HG03521 (cell line): ENCODE data around the gene MMEL1.
"Not testable (repeated sequence)": the region's sequence is repeated elsewhere in the genome, so short reads cannot be mapped to it uniquely, and the experiment has no call there.

ENCODE experiments used
- ATAC-seq: cut with Tn5 transposase; IDR thresholded peaks from one replicate; pipeline ENCODE4 v1.9.1; 2021; ENCODE audit warnings: mild to moderate bottlenecking, moderate library complexity; ENCODE audit not compliant: unreplicated experiment

The MMEL1 gene

DNA sequence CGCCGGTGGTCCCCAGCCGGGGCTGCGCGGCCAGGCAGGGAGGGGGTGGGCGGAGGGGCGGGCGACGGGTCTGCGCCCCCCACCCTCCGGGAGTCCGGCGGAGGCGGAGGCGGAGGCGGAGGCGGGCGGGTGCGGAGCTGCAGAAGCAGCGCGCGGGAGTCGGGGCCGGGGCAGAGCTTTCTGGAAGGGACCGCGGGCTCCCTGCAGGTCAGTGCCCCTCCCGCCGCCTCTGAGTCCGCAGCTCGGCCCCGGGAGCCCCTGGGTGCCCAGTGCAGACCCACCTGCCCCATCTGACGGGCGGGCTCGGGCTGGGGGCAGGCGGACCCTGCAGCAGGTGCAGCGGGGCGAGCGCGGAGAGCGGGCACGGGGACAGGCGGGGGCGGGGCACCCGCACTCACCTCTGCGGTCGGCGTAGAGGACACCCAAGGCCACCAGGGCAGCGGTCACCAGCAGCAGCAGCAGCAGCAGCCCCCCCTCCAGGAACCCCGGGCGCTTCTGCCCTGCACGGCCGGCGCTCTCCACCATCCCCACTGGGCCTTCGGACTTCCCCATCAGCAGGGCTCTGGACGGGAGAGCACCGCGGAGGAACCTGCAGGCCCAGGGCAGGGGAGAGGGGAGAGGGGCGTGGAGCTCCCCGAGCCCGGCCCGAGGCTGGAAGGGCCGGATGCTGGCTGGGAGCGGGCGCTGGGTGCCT is 3.7 kb downstream of the MMEL1 start:
- ATAC-seq, result no peak

DNA sequence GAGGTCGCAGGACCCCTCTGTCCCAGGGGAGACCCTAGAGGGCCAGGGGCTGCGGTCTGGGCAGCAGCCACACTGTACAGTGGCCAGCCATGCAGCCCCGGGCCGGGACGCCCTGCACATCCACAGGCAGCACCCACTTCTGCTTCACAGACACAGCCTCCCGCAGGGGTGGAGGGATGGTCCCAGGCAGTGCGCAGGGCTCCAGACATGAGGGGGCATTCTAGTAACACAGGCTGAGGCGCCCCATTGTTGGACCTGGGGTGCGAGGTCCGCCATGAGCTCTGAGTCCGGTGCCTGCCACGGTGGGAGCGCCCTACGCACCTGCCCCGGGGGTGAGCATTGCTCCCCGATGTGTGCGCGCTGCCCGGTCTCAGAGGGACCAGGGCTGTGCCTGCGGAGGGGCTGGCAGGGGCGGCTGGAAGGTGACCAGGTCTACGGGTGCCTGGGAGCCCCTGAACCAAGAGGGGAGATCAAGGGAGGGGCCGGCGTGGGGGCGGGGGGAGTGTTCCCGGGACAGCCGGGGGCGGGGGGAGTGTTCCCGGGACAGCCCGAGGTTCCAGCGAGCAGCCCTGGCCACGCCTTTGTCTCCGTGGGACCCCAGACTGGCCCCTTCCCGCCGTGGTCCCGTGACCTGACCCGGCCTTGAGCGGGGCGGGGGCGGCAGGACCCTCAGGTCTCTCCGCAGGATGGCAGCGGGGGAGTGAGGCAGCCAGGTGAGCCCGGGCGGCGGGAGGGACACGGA is 4.5 kb downstream of the MMEL1 start:
- no peak for ATAC-seq

DNA sequence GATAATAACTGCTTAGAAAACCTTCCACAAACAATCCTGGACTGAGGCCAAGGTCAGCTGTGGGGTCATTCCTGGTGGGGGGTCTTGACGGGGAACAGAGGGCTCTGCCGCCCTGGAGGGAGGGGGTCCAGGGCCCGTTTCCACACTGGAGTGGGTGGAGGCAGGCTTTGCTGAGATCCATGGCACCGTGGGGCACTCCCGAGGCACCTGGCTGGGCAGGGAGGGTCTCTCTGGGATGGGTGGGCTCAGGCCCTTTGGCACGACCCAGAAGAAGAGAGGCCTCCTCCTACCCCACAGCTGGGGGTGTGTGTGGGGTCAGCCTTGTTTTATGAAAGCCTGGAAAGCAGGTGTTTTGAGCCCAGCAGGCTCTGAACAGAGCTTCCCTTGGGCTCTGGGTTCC is 5.1 kb downstream of the MMEL1 start:
- no peak for ATAC-seq

DNA sequence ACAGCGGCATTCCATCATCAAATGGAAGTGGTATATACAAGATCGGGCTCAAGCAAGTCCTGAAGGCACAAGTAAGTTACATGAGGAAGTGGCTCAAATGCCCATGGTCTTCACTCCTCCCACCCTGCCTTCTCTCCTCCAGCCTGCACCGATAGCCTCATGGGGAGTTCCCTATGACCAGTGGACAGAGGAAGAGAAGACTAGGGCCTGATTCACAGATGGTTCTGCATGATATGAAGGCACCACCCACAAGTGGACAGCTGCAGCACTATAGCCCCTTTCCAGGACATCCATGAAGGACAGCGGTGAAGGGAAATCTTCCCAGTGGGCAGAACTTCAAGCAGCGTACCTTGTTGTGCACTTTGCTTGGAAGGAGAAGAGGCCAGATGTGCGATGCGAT is 7.1 kb downstream of the MMEL1 start:
- ATAC-seq, result not testable (repeated sequence)

DNA sequence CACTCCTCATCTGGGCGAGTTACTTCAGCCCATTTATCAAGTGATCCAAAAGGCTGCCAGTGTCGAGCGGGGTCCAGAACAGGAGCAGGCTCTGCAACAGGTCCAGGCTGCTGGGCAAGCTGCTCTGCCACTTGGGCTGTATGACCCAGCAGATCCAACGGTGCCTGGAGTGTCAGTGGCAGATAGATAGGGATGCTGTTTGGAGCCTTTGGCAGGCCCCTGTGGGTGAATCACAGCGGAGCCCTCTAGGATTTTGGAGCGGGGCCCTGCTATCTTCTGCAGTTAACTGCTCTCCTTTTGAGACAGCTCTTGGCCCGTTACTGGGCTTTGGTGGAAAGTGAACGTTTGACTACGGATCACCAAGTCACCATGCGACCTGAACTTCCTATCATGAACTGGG is 7.5 kb downstream of the MMEL1 start:
- ATAC-seq, result no peak

DNA sequence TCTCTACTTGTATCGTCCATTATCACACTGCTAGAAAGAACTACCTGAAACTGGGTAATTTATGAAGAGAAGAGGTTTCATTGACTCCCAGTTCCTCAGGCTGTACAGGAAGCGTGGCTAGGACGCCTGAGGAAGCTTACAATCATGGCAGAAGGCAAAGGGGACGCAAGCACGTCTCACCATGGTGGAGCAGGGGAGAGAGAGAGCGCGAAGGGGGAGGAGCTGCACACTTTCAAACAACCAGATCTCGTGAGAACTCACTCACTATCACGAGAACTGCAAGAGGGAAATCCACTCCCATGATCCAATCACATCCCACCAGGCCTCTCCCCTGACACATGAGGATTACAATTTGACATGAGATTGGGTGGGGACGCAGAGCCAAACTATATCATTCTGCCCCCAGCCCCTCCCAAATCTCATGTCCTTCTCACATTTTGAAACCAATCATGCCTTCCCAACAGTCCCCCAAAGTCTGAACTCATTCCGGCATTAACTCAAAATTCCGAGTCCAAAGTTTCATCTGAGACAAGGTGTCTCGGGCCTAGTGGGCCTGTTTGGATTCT is 8.0 kb downstream of the MMEL1 start:
- ATAC-seq, result no peak

DNA sequence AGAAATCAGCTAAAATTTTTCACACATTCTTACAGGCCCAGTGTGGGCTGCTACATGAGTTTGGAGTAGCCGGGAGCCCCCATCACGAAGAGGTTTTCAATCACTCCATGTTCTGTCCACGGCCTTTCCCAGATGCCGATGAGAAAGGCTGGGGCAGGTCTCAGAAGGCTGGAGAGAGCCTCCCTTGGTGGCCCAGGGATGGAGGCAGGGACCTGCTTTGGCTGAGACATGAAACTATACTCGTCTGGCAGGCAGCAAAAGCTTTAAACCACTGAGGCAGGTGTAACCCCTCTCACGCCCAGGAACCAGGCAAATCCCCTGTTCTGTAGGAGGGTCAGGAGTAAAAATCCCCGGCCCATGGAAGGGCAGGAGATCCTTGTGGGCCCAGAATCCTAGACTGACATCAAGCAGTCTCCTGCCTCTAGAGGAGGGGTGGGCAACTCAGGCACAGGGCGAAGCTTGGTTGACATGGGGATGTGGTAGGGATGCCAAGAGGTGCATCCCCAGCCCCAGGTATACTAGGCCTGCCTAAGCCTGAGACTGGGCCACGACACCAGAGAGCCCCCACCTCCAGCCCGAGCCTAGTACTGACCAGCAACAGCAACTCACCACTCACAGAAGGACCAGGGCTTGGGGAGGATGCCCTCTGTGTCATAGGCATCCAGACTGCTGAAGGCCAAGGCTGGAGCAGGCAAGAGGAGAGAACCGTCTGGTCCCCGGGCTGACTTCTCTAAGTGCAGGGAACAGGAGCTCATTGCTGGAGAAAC is 9.1 kb downstream of the MMEL1 start:
- ATAC-seq, result no peak

DNA sequence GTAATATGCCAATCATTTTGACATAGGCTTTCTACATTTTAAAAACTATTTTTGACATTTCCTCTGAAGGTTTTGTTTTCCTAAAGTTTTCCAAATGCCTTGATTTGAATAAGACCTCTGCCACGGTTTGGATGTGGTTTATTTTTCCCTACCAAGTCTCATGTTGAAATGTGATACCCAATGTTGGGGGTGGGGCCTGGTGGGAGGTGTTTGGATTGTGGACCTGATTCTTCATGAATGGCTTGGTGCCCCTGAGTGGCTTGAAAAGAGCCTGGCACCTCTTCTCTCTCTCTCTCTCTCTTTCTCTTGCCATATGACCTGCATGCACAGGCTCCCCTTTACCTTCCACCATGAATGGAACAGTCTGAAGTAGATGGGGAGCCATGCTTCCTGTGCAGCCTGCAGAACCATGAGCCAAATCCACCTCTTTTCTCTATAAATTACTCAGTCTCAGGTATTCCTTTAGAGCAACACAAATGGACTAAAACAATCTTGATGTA is 14.8 kb downstream of the MMEL1 start:
- ATAC-seq, result no peak

DNA sequence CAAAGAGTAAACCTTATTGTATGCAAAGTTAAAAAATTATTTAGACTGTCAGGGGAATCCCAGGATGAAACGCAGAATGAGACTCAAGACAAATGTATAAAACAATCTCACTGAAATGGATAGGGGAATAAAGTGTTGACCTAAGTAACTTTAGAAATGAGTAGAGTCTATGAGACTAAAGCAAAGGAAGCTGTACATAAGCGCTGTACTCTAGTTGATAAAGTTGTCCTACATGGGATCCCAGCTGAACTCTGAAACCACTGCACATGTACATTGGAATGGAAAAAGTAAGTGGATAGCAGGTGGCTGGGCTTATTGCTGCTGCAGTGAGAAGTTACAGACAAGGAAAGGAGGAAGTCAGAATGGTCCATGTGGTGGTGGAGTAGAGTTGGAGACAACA is 18.7 kb downstream of the MMEL1 start:
- ATAC-seq, result no peak

DNA sequence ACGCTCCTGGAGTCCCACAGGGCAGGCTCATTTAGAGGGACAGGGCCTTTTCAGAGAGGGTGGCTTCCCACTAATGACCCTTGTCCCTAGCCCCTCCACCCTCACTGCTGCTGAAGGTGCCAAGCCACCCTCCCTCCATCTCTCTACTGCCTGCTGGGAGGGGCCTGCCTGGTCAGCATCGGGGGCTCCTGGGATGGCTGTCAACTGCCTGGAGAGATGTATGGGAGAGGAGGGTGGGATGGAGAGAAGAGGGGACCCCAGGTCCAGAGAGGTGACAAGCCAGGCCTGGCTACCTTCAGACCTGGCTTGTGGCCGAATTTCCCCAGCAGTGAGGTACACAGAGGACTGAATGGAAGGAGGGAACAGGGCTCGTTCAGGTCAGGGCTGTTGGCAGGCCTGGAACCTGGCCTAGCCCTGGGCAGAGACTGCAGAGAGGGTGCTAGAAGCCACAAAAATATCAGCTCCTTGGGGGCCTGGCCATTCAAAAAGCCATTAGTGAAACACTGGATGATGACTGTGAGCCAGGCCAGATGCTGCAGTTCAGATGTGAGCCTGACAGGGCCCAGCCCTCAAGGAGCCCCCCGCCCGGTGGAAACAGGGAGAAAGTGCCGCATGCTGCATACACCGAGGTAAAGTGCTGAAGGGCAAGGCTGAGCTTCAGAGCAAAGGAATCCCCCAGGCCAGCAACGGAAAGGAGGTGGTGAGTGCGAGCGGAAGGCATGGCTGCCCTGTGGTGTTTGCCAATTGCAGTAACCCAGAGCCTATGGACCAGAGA is 20.0 kb downstream of the MMEL1 start:
- no peak for ATAC-seq

DNA sequence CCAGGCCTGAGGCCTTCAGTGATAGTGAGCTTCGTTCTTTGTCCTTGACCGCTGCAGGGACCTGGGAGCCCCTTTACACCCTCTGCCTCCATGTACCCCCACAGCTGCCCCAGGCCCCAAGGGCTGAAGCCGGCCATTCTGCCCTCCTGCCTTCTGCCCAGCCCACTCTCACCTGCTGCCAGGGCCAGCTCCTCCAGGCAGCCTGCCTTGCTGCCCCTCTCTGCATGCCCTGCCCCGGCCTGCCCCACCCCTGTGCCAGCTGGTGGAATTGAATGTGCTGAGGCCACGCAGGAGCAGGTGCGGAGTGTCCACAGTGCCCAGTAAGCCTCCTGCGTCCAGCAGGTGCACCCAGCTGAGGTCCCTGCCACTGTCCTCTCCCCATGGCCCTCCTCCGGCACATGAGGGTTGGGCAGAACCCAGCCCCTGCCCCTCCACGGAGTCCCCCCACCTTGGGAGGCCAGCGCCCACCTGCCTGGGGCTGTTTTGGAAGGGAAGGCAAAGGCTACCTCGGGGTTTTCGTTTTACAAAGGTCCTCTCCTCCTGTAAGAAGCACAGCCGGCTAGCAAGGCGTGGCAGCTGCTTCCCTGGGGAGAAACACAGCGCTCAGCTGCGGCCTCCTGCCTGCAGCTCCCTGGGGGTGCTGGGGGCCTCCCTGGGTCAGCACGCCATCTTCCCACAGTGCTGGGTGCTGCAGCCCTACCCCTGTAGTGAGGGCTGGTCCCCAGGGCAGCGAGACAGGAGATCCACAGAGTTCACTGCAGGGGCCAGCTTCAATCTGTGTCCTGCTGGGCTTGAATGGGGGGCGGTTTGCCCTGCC is 21.0 kb downstream of the MMEL1 start:
- no peak for ATAC-seq

DNA sequence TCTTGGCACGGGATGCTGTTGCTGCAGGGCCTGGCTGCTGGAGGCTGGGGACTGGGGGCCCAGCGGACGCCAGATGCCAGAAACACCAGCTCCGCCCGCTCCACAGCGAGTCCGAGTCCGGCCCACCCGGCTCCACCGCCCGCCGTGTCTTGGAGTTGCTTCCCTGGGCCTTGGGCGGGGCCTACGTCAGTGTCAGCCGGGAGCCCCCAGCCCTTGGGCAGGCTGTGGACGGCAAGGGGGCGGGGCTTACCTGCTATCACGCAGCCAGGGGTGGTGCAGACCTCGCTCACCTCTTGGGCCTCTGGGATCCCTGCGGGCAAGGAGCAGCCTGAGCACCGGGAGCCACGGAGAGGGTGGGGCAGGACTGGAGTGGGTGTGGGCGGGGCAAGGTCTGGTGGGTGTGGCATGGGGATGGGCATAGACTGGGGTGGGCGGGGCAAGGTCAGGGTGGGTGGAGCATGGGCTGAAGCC is 21.8 kb downstream of the MMEL1 start:
- ATAC-seq, result no peak

DNA sequence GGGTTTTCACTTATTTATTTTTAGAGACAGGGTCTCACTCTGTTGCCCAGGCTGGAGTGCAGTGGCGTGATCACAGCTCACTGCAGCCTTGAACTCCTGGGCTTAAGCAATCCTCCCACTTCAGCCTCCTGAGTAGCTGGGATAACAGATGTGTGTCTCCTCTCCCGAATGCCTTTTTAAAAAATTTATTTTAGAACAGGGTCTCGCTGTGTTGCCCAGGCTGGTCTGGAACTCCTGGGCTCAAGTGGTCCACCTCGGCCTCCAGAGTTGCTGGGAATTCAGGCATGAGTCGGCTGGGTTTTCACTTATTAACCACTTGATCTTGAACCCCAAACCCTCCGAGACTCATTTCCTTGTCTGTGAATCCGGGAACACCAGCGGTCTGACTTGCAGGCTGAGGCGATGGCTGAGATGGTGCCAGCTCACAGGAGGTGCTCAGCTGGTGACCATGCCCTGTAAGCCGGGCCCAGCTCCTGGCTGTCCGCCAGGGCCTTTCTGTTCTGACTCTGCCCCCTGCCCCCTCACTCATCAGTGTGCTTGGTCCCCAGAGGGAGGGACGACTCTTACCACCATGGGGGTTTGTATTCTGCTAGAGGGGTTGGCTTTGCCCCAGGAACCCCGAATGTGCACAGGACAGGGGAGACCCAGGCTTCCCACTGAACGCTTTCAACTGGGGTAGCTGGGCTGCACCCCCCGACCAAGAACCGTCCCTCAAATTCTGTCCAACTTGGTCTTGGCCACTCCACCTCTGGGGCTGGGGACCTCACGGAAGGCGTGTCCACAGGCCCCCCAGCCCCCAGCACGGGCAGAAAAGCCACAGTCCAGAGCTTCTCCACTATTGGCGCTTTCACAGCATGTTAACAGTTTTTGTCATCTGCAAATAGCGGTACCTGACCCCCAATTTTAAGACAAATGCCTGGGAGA is 22.5 kb downstream of the MMEL1 start:
- no peak for ATAC-seq

DNA sequence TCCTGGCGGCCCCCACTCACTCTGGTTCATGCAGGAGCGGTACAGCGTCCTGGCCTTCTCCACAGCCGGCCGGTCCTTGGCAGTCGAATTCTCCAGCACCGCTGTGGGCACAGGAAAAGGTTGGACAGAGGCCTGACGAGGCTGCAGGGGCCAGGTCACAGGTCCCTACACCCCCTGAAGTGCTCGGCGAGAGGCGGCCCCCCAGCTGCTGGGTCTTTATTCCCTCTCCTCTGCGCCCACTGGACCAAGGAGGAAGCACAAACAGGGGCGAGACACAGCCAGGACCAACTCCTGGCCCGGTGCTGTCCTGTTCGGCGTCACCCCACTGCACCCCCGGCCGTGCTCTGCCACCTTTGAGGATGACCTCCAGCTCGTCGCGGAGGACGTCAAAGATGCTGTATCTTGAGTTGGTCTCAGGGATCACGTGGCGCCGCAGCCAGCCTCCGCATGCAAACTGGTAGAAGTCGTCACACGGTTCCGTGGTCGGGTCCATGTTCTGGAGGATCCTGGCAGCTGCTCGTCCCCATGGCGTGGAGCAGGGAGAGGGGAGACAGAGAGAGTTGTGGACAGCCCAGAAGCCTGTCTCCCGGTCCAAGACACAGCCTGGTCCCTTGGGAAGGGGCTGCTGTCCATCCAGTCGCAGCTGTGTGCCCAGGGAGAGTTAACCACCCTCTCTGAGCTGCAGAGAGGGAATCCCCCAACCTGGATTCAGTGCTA is 23.3 kb downstream of the MMEL1 start:
- no peak for ATAC-seq

DNA sequence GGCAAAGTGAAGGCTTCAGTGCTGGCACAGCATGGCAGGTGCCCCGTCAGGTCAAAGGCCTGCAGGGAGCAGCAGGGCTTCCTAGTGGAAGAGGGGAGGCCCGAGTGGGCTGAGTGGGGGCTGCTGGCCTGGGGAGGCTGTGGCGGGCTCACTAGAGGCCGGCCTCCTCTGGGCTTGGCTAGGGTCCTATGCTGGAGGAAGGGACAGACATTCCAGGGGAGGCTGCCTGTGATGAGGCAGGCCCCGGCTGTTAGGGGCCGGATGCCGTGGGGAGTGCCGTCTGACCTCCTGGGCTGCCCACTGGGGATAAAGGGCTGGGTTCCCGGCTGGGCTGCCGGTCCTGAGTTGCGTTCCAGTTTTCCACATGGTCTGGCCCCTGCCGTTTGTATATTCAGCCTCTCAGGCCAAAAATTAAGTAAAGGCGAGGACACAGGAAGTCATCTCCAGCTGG is 25.1 kb downstream of the MMEL1 start:
- ATAC-seq, result no peak

DNA sequence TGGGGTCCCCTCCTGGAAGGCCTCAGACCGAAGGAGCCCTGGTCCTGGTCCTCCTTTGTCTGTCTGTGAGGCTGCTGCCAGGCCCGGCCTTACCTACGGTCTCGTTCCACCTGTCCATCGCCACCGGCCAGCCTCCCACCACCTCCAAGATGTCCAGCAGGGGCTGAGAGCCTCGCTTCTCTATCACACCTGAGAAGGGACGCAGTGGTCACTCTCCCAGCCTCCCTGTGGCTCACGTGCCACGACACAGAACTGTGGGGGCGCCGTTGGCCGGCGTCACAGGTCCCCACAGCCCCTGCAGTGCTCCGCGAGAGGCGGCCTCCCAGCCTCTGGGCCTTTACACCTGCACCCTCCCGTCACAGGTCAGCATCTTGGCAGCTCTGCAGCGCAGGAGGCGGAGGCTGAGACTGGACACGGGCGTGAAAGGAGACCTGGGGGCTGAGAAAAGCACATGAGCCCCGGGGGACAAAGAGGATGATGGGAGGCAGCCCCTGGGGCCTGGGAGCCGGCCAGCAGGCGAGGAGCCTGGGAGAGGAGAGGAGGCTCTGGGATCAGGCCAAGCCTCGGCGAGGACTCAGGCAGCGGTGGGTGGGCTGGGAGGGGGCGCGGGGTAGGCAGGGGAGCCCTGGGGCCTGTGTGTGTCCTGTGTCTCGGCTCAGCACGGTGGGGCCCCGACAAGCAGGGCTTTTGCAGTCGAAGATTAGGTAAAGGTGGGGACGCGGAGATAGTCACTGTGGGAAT is 25.8 kb downstream of the MMEL1 start:
- ATAC-seq, result no peak

DNA sequence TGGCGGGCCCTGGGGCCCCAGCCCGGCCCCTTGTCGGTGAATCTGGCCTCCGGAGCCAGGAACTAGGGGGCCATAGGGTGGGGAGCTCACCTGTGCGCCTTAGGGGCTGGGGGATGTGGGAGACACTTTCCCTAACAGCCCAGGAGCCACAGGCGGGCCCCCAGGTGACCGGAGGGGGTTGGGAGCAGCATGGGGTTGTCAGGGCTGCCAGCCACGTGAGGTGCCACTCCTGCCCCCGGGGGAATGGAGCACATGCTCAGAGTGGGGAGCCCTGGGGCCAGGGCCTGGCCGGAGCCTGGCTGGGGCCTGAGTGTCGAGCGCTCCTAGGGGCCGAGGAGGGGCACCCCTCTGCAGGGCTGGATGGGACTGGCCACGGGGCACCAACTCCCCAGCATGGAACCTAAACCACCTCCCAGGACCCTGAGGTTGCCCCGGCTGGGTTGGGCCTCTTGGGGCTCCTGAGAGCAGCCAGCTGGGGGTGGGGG is 26.4 kb downstream of the MMEL1 start:
- no peak for ATAC-seq
